WTC11 (cell line): ENCODE results near the gene UBE2D2. TPM values are rescaled to one million over a fixed set of nuclear protein-coding genes. Genes with fewer than 3 reads are reported as not detected.

Experiments used
- ATAC-seq: fragments of 200-7000 bp; cut with Tn5 transposase; 2 replicates; pipeline ENCODE4 v1.10.0; 2021; ENCODE audit warnings: mild to moderate bottlenecking, moderate library complexity
- CTCF ChIA-PET: fragments of 300-600 bp; sonication (Branson Sonifier 250); formaldehyde crosslinking; loops from one replicate; lab custom pipeline; 2021; ENCODE audit warnings: antibody characterized with exemption; lab: Charles Lee
- POLR2A ChIA-PET: fragments of 350-600 bp; sonication (Branson Sonifier 250); formaldehyde crosslinking; loops from one replicate; lab custom pipeline; 2021; ENCODE audit warnings: antibody characterized with exemption; lab: Charles Lee
- DNase-seq: peaks from one replicate; pipeline ENCODE4 v3.0.0; 2021; ENCODE audit warnings: low spot score
- H3K27ac Mint-ChIP-seq: 2 replicates; pipeline ENCODE4 v1.8.0; 2021; ENCODE audit warnings: mixed read lengths
- H3K27me3 Mint-ChIP-seq: 2 replicates; pipeline ENCODE4 v1.8.0; 2021; ENCODE audit warnings: low read depth, mild to moderate bottlenecking, moderate library complexity, mixed read lengths
- H3K36me3 Mint-ChIP-seq: 2 replicates; pipeline ENCODE4 v1.8.0; 2021; ENCODE audit warnings: mixed read lengths
- H3K4me1 Mint-ChIP-seq: 2 replicates; pipeline ENCODE4 v1.8.0; 2022; ENCODE audit warnings: mixed read lengths
- H3K4me3 Mint-ChIP-seq: 2 replicates; pipeline ENCODE4 v1.8.0; 2021; ENCODE audit warnings: mild to moderate bottlenecking, moderate library complexity, mixed read lengths
- H3K9me3 Mint-ChIP-seq: 2 replicates; pipeline ENCODE4 v1.8.0; 2021; ENCODE audit warnings: mixed read lengths
- E2F4 ChIP-seq: sonication (generic); formaldehyde crosslinking; IDR thresholded peaks from 2 replicates; pipeline ENCODE4 v1.8.1; 2022; ENCODE audit warnings: low read depth, mild to moderate bottlenecking, moderate library complexity, missing genetic modification reagents, borderline replicate concordance
- ESRRA ChIP-seq: sonication (generic); formaldehyde crosslinking; IDR thresholded peaks from 2 replicates; pipeline ENCODE4 v1.8.1; 2022; ENCODE audit warnings: mild to moderate bottlenecking, missing genetic modification reagents, borderline replicate concordance
- FOXK1 ChIP-seq: sonication (generic); formaldehyde crosslinking; IDR thresholded peaks from 2 replicates; pipeline ENCODE4 v1.8.0; 2022; ENCODE audit warnings: mild to moderate bottlenecking, moderate library complexity, missing genetic modification reagents
- JAZF1 ChIP-seq: fragments of 250-450 bp; sonication (Bioruptor Pico); IDR thresholded peaks from 2 replicates; pipeline ENCODE4 v1.9.0; 2021; ENCODE audit warnings: moderate library complexity, mild to moderate bottlenecking, inconsistent platforms
- MXD4 ChIP-seq: fragments of 250-450 bp; sonication (Bioruptor Pico); IDR thresholded peaks from 2 replicates; pipeline ENCODE4 v1.8.0; 2021; ENCODE audit warnings: mild to moderate bottlenecking, moderate library complexity, borderline replicate concordance
- MYBL2 ChIP-seq: sonication (generic); formaldehyde crosslinking; IDR thresholded peaks from 2 replicates; pipeline ENCODE4 v1.8.1; 2023; ENCODE audit warnings: mild to moderate bottlenecking, moderate library complexity, missing genetic modification reagents
- NFE2L1 ChIP-seq: sonication (generic); formaldehyde crosslinking; IDR thresholded peaks from 2 replicates; pipeline ENCODE4 v1.8.1; 2023; ENCODE audit warnings: missing genetic modification reagents
- NR3C1 ChIP-seq: sonication (generic); formaldehyde crosslinking; conservative IDR thresholded peaks from 2 replicates; pipeline ENCODE4 v1.8.1; 2023; ENCODE audit warnings: low read depth, mild to moderate bottlenecking, missing genetic modification reagents
- SOX15 ChIP-seq: fragments of 250-450 bp; sonication (Bioruptor Pico); IDR thresholded peaks from 2 replicates; pipeline ENCODE4 v1.9.0; 2021; ENCODE audit warnings: mild to moderate bottlenecking
- USF1 ChIP-seq: sonication (generic); formaldehyde crosslinking; IDR thresholded peaks from 2 replicates; pipeline ENCODE4 v1.8.0; 2022; ENCODE audit warnings: mild to moderate bottlenecking, missing genetic modification reagents
- ZMAT4 ChIP-seq: fragments of 250-450 bp; sonication (Bioruptor Pico); IDR thresholded peaks from 2 replicates; pipeline ENCODE4 v1.9.0; 2021; ENCODE audit warnings: mild to moderate bottlenecking
- ZNF232 ChIP-seq: sonication (generic); formaldehyde crosslinking; IDR thresholded peaks from 2 replicates; pipeline ENCODE4 v1.8.0; 2022; ENCODE audit warnings: mild to moderate bottlenecking, missing genetic modification reagents
- ZNF532 ChIP-seq: fragments of 250-450 bp; sonication (Bioruptor Pico); IDR thresholded peaks from 2 replicates; pipeline ENCODE4 v1.9.0; 2021; ENCODE audit warnings: mild to moderate bottlenecking, borderline replicate concordance
- total RNA-seq: library from RNA; stranded (reverse); gene quantifications from 3 replicates; pipeline ENCODE4 v1.2.3, GENCODE V29; 2021
- TF ChIP-seq, protein P1 (sequence below): fragments of 250-450 bp; sonication (Bioruptor Pico); IDR thresholded peaks from 2 replicates; pipeline ENCODE4 v1.8.0; 2021; ENCODE audit warnings: mild to moderate bottlenecking
- TF ChIP-seq, protein P2 (sequence below): sonication (generic); formaldehyde crosslinking; IDR thresholded peaks from 2 replicates; pipeline ENCODE4 v1.8.1; 2023; ENCODE audit warnings: mild to moderate bottlenecking, missing genetic modification reagents, borderline replicate concordance
- TF ChIP-seq, protein P3 (sequence below): fragments of 250-450 bp; sonication (Bioruptor Pico); IDR thresholded peaks from 2 replicates; pipeline ENCODE4 v1.9.0; 2021; ENCODE audit warnings: mild to moderate bottlenecking

Gene UBE2D2
- total RNA-seq, 1 experiment from 2014 or later, result 183 TPM

DNA sequence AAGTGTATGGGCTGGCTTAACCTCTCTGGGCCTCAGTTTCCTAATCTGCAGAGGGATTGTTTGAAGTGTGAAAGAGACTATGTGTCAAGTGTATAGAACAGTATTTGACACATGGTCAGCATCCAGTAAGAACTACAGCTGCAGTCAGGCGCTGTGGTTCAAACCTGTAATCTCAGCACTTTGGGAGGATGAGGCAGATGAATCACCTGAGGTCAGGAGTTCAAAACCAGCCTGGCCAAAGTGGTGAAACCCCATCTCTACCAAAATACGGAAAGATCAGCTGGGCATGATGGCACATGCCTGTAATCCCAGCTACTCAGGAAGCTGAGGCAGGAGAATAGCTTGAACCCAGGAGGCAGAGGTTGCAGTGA lies 46.7 kb upstream of the UBE2D2 start:
- H3K9me3 Mint-ChIP-seq, result peaks cover 14% of the 10 kb centered on the region
- H3K27me3 Mint-ChIP-seq, result peaks cover 15% of the 10 kb centered on the region
- no peak overlapping the region for H3K4me3 Mint-ChIP-seq
- peaks cover 11% of the 10 kb centered on the region for H3K36me3 Mint-ChIP-seq
- no peak for ATAC-seq
- H3K4me1 Mint-ChIP-seq, result peaks cover 20% of the 10 kb centered on the region
- no peak for DNase-seq
- TF ChIP-seq, protein P1, sequence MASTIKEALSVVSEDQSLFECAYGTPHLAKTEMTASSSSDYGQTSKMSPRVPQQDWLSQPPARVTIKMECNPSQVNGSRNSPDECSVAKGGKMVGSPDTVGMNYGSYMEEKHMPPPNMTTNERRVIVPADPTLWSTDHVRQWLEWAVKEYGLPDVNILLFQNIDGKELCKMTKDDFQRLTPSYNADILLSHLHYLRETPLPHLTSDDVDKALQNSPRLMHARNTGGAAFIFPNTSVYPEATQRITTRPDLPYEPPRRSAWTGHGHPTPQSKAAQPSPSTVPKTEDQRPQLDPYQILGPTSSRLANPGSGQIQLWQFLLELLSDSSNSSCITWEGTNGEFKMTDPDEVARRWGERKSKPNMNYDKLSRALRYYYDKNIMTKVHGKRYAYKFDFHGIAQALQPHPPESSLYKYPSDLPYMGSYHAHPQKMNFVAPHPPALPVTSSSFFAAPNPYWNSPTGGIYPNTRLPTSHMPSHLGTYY (CRISPR knock-in tag), result no peak
- TF ChIP-seq ZNF232 (CRISPR knock-in tag), result no peak
- TF ChIP-seq ZMAT4 (CRISPR knock-in tag), result no peak
- no peak for TF ChIP-seq MYBL2
- TF ChIP-seq JAZF1 (CRISPR knock-in tag), result no peak
- no peak for TF ChIP-seq FOXK1 (CRISPR knock-in tag)
- TF ChIP-seq NFE2L1 (CRISPR knock-in tag), result no peak
- TF ChIP-seq MXD4, result no peak
- TF ChIP-seq, protein P2, sequence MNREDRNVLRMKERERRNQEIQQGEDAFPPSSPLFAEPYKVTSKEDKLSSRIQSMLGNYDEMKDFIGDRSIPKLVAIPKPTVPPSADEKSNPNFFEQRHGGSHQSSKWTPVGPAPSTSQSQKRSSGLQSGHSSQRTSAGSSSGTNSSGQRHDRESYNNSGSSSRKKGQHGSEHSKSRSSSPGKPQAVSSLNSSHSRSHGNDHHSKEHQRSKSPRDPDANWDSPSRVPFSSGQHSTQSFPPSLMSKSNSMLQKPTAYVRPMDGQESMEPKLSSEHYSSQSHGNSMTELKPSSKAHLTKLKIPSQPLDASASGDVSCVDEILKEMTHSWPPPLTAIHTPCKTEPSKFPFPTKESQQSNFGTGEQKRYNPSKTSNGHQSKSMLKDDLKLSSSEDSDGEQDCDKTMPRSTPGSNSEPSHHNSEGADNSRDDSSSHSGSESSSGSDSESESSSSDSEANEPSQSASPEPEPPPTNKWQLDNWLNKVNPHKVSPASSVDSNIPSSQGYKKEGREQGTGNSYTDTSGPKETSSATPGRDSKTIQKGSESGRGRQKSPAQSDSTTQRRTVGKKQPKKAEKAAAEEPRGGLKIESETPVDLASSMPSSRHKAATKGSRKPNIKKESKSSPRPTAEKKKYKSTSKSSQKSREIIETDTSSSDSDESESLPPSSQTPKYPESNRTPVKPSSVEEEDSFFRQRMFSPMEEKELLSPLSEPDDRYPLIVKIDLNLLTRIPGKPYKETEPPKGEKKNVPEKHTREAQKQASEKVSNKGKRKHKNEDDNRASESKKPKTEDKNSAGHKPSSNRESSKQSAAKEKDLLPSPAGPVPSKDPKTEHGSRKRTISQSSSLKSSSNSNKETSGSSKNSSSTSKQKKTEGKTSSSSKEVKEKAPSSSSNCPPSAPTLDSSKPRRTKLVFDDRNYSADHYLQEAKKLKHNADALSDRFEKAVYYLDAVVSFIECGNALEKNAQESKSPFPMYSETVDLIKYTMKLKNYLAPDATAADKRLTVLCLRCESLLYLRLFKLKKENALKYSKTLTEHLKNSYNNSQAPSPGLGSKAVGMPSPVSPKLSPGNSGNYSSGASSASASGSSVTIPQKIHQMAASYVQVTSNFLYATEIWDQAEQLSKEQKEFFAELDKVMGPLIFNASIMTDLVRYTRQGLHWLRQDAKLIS (CRISPR knock-in tag), result no peak
- TF ChIP-seq NR3C1, result no peak
- no peak for TF ChIP-seq SOX15
- no peak for TF ChIP-seq USF1
- TF ChIP-seq, protein P3, sequence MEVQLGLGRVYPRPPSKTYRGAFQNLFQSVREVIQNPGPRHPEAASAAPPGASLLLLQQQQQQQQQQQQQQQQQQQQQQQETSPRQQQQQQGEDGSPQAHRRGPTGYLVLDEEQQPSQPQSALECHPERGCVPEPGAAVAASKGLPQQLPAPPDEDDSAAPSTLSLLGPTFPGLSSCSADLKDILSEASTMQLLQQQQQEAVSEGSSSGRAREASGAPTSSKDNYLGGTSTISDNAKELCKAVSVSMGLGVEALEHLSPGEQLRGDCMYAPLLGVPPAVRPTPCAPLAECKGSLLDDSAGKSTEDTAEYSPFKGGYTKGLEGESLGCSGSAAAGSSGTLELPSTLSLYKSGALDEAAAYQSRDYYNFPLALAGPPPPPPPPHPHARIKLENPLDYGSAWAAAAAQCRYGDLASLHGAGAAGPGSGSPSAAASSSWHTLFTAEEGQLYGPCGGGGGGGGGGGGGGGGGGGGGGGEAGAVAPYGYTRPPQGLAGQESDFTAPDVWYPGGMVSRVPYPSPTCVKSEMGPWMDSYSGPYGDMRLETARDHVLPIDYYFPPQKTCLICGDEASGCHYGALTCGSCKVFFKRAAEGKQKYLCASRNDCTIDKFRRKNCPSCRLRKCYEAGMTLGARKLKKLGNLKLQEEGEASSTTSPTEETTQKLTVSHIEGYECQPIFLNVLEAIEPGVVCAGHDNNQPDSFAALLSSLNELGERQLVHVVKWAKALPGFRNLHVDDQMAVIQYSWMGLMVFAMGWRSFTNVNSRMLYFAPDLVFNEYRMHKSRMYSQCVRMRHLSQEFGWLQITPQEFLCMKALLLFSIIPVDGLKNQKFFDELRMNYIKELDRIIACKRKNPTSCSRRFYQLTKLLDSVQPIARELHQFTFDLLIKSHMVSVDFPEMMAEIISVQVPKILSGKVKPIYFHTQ, result no peak
- no peak for TF ChIP-seq ESRRA (CRISPR knock-in tag)
- no peak for TF ChIP-seq ZNF532
- no peak for TF ChIP-seq E2F4 (CRISPR knock-in tag)
- H3K27ac Mint-ChIP-seq, result no peak overlapping the region
- ChIA-PET POLR2A (interaction anchor here (0.7 kb wide), 2 partner anchors 10 to 172 kb away, joined by 3 to 5 read pairs; no protein-coding TSS in a partner anchor), CTCF (interaction anchor here (0.8 to 8.4 kb wide), 11 partner anchors 17 to 261 kb away, joined by 3 to 208 read pairs (median 5); partner anchors contain the start of genes DNAJC18, SPATA24 and UBE2D2)
